ENCODE measurements around the gene XRCC3. TPM values are rescaled to one million over a fixed set of nuclear protein-coding genes. Genes with fewer than 3 reads are reported as not detected.

XRCC3 gene
- total and polyA plus RNA-seq, 10 of the 15 experiments (the other 5 are each of a cell fraction or from before 2014, with no cell fraction given): 0.37 to 52.0 (median 26.8) TPM

DNA sequence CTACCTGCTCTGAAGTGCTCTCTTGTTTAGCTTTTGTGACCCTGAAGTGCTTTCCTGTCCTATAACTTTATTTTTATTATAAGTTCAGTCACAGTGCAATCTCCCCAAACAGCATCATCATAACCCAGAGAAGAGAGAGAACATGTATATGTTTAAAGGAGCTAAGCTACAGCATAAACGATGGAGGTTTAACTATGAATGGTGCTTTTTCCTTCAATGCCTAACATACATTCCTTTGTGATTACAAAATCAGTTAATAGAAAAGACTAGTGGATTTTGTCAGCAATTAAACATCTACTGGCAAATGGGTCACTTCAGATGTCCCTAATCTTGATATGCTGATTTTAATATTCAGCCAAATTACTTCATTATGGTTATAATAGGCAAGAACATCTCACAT is 46.8 kb upstream of the XRCC3 start:
- 90% methylated on average over 1 of the region's 1 CpG for WGBS (ENCODE audit: insufficient coverage, insufficient replicate concordance, low lambda C conversion rate, missing lambda C conversion rate)
- DNase-seq (ENCODE audit: low read depth, low spot score): no peak
- intact Hi-C loops (cut with micrococcal nuclease; ENCODE audit: unreplicated experiment): no loop called here
- Histone ChIP-seq H3K4me1 (ENCODE audit: control insufficient read depth, insufficient read depth, low read length) (peaks cover 11% of the 10 kb centered on the region), H2AFZ (ENCODE audit: control insufficient read depth, low read depth, low read length) (no peak overlapping the region), H3K27me3 (replicated peaks in 1 of 2; ENCODE audit: control insufficient read depth in 2 of 2, insufficient read depth in 2 of 2, low read length in 1 of 2) (no peaks in the 10 kb centered on the region), H3K4me3 (no peak overlapping the region), H3K27ac (ENCODE audit: control insufficient read depth, insufficient read depth) (no peak overlapping the region), H3K9me3 (replicated peaks; ENCODE audit: control insufficient read depth, insufficient read depth, low read length) (no peaks in the 10 kb centered on the region; the same call in 2 of the 3 replicates), H3K79me2 (ENCODE audit: control insufficient read depth, insufficient read depth, low read length) (no peaks in the 10 kb centered on the region), H3K4me2 (ENCODE audit: control insufficient read depth, insufficient read depth) (no peak overlapping the region), H4K20me1 (ENCODE audit: control insufficient read depth, insufficient read depth) (no peaks in the 10 kb centered on the region), H3K36me3 (ENCODE audit: control insufficient read depth in 2 of 2, insufficient read depth in 2 of 2, low read length in 1 of 2) (no peaks in the 10 kb centered on the region), H3K9ac (ENCODE audit: control insufficient read depth, insufficient read depth, low read length) (no peak overlapping the region)
- RAD21 ChIA-PET (ENCODE audit: unreplicated experiment): no interaction called here
- BruUV-seq (replicated peaks): no TSS peak
- CTCF ChIA-PET: no interaction called here
- SMC1A ChIA-PET (ENCODE audit: uncharacterized antibody, unreplicated experiment): no interaction called here
- in situ Hi-C loops (cut with MboI): no loop called here
- ATAC-seq: no peak
- no peak for TF ChIP-seq TBL1XR1 (IDR thresholded peaks at IDR 0.05; ENCODE audit: low read depth, low read length)
- no peak for TF ChIP-seq TCF12 (IDR thresholded peaks at IDR 0.05; ENCODE audit: low read depth, low read length)
- no peak for TF ChIP-seq NBN (IDR thresholded peaks at IDR 0.05)
- no peak for FAIRE-seq
- POLR2A ChIA-PET: no interaction called here

DNA sequence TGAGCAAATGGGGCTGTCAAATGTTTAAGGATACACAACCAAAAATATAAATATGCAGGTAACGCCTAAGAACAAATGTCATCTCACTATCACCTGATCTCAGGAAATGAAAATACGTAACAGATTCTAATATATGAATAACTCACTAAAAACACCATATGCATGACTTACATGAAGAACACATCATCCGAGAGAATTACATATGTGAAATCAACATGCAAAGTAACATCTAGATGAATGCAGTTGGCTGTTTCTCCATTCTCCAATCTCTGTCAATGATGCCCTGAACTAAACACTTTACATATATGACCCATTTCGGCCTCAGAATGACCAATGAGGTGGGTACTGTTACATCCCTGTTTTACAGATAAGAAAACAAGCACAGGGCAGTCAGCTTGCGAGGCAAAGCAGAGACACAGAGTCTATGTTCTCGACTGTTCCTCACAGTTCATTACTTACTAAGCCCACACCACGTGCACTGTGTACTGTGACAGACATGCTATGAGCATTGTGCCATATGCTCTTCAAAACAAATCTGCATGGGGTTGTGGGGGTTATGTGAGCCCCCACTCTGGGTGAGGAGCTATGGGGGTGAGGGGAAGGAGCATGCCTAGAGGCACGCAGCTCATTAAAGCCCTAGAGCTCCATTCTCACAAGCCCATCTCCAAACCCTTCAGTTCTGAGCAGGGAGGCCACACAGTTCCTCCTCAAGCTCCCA is 43.0 kb upstream of the XRCC3 start:
- Histone ChIP-seq H3K4me1 (ENCODE audit: control insufficient read depth, insufficient read depth, low read length) (no peaks in the 10 kb centered on the region), H4K20me1 (ENCODE audit: control insufficient read depth, insufficient read depth) (no peaks in the 10 kb centered on the region), H3K27me3 (replicated peaks in 1 of 2; ENCODE audit: control insufficient read depth in 2 of 2, insufficient read depth in 2 of 2, low read length in 1 of 2) (no peaks in the 10 kb centered on the region), H2AFZ (ENCODE audit: control insufficient read depth, low read depth, low read length) (no peak overlapping the region), H3K9ac (ENCODE audit: control insufficient read depth, insufficient read depth, low read length) (no peak overlapping the region), H3K36me3 (ENCODE audit: control insufficient read depth in 2 of 2, insufficient read depth in 2 of 2, low read length in 1 of 2) (no peaks in the 10 kb centered on the region), H3K79me2 (ENCODE audit: control insufficient read depth, insufficient read depth, low read length) (no peaks in the 10 kb centered on the region), H3K4me3 (no peak overlapping the region), H3K9me3 (replicated peaks; ENCODE audit: control insufficient read depth, insufficient read depth, low read length) (no peaks in the 10 kb centered on the region), H3K27ac (ENCODE audit: control insufficient read depth, insufficient read depth) (no peak overlapping the region), H3K4me2 (ENCODE audit: control insufficient read depth, insufficient read depth) (no peak overlapping the region)
- RAD21 ChIA-PET (ENCODE audit: unreplicated experiment): interaction anchor here (1.4 kb wide), 1 partner anchor 50 kb away, joined by 4 read pairs; no protein-coding TSS in a partner anchor
- 95% methylated on average over 8 of the region's 8 CpGs for WGBS (ENCODE audit: insufficient coverage, insufficient replicate concordance, low lambda C conversion rate, missing lambda C conversion rate)
- ATAC-seq (no peak), FAIRE-seq (no peak), DNase-seq (ENCODE audit: low read depth, low spot score) (no peak)
- intact Hi-C loops (cut with micrococcal nuclease; ENCODE audit: unreplicated experiment): no loop called here
- POLR2A ChIA-PET: no interaction called here
- in situ Hi-C loops (cut with MboI): no loop called here
- SMC1A ChIA-PET (ENCODE audit: uncharacterized antibody, unreplicated experiment): no interaction called here
- CTCF ChIA-PET: interaction anchor here (0.7 to 1.6 kb wide), 2 partner anchors 142 to 259 kb away, joined by 3 to 4 read pairs; no protein-coding TSS in a partner anchor
- no TSS peak for BruUV-seq (replicated peaks)
- TF ChIP-seq NRF1 (conservative IDR thresholded peaks at IDR 0.05; ENCODE audit: low read depth, low read length) (no peak), ZBED1 (IDR thresholded peaks at IDR 0.05; ENCODE audit: borderline replicate concordance) (no peak), NFIC (IDR thresholded peaks at IDR 0.05; ENCODE audit: low read depth, low read length) (no peak)
- TF ChIP-seq, protein P1, sequence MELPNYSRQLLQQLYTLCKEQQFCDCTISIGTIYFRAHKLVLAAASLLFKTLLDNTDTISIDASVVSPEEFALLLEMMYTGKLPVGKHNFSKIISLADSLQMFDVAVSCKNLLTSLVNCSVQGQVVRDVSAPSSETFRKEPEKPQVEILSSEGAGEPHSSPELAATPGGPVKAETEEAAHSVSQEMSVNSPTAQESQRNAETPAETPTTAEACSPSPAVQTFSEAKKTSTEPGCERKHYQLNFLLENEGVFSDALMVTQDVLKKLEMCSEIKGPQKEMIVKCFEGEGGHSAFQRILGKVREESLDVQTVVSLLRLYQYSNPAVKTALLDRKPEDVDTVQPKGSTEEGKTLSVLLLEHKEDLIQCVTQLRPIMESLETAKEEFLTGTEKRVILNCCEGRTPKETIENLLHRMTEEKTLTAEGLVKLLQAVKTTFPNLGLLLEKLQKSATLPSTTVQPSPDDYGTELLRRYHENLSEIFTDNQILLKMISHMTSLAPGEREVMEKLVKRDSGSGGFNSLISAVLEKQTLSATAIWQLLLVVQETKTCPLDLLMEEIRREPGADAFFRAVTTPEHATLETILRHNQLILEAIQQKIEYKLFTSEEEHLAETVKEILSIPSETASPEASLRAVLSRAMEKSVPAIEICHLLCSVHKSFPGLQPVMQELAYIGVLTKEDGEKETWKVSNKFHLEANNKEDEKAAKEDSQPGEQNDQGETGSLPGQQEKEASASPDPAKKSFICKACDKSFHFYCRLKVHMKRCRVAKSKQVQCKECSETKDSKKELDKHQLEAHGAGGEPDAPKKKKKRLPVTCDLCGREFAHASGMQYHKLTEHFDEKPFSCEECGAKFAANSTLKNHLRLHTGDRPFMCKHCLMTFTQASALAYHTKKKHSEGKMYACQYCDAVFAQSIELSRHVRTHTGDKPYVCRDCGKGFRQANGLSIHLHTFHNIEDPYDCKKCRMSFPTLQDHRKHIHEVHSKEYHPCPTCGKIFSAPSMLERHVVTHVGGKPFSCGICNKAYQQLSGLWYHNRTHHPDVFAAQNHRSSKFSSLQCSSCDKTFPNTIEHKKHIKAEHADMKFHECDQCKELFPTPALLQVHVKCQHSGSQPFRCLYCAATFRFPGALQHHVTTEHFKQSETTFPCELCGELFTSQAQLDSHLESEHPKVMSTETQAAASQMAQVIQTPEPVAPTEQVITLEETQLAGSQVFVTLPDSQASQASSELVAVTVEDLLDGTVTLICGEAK (IDR thresholded peaks at IDR 0.05; ENCODE audit: borderline replicate concordance): no peak
- TF ChIP-seq, protein P2, sequence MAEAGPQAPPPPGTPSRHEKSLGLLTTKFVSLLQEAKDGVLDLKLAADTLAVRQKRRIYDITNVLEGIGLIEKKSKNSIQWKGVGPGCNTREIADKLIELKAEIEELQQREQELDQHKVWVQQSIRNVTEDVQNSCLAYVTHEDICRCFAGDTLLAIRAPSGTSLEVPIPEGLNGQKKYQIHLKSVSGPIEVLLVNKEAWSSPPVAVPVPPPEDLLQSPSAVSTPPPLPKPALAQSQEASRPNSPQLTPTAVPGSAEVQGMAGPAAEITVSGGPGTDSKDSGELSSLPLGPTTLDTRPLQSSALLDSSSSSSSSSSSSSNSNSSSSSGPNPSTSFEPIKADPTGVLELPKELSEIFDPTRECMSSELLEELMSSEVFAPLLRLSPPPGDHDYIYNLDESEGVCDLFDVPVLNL (IDR thresholded peaks at IDR 0.05; ENCODE audit: low read depth, low read length): no peak
- TF ChIP-seq, protein P3, sequence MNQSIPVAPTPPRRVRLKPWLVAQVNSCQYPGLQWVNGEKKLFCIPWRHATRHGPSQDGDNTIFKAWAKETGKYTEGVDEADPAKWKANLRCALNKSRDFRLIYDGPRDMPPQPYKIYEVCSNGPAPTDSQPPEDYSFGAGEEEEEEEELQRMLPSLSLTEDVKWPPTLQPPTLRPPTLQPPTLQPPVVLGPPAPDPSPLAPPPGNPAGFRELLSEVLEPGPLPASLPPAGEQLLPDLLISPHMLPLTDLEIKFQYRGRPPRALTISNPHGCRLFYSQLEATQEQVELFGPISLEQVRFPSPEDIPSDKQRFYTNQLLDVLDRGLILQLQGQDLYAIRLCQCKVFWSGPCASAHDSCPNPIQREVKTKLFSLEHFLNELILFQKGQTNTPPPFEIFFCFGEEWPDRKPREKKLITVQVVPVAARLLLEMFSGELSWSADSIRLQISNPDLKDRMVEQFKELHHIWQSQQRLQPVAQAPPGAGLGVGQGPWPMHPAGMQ (IDR thresholded peaks at IDR 0.05; ENCODE audit: borderline replicate concordance): no peak
